ENCODE data around the gene MYOM1.

MYOM1 gene

GRCh38 chr18:3179430-3180089 lies 40.2 kb downstream of the MYOM1 start:
- TF ChIP-seq CTCF (IDR thresholded peaks at IDR 0.05; ENCODE audit: low read depth, low read length, missing control alignments) = no peak
- DNase-seq (ENCODE audit: low read depth) = no peak
- in situ Hi-C loops (cut with HindIII; ENCODE audit: low sequenced_read_pairs) = loop anchor here (5.0 kb wide), 1 partner anchor 53 kb away; no protein-coding TSS in a partner anchor
- no peak overlapping the region for H3K4me3 ChIP-seq (ENCODE audit: low read depth, low read length)

GRCh38 chr18:3177902-3178687 lies 41.7 kb downstream of the MYOM1 start:
- in situ Hi-C loops (cut with HindIII; ENCODE audit: low sequenced_read_pairs) = no loop called here
- no peak overlapping the region for H3K4me3 ChIP-seq (ENCODE audit: low read depth, low read length)
- TF ChIP-seq CTCF (IDR thresholded peaks at IDR 0.05; ENCODE audit: low read depth, low read length, missing control alignments) = no peak
- DNase-seq (ENCODE audit: low read depth) = no peak

GRCh38 chr18:3175195-3175758 lies 44.5 kb downstream of the MYOM1 start:
- DNase-seq (ENCODE audit: low read depth) = no peak
- TF ChIP-seq CTCF (IDR thresholded peaks at IDR 0.05; ENCODE audit: low read depth, low read length, missing control alignments) = no peak
- in situ Hi-C loops (cut with HindIII; ENCODE audit: low sequenced_read_pairs) = no loop called here
- no peak overlapping the region for H3K4me3 ChIP-seq (ENCODE audit: low read depth, low read length)

GRCh38 chr18:3172097-3172496 lies 47.7 kb downstream of the MYOM1 start:
- in situ Hi-C loops (cut with HindIII; ENCODE audit: low sequenced_read_pairs) = no loop called here
- no peak for DNase-seq (ENCODE audit: low read depth)
- H3K4me3 ChIP-seq (ENCODE audit: low read depth, low read length) = no peak overlapping the region
- TF ChIP-seq CTCF (IDR thresholded peaks at IDR 0.05; ENCODE audit: low read depth, low read length, missing control alignments) = no peak

GRCh38 chr18:3171631-3172030 lies 48.1 kb downstream of the MYOM1 start:
- DNase-seq (ENCODE audit: low read depth) = no peak
- H3K4me3 ChIP-seq (ENCODE audit: low read depth, low read length) = no peak overlapping the region
- no peak for TF ChIP-seq CTCF (IDR thresholded peaks at IDR 0.05; ENCODE audit: low read depth, low read length, missing control alignments)
- in situ Hi-C loops (cut with HindIII; ENCODE audit: low sequenced_read_pairs) = no loop called here

GRCh38 chr18:3170441-3171161 lies 49.2 kb downstream of the MYOM1 start:
- no peak overlapping the region for H3K4me3 ChIP-seq (ENCODE audit: low read depth, low read length)
- in situ Hi-C loops (cut with HindIII; ENCODE audit: low sequenced_read_pairs) = no loop called here
- no peak for TF ChIP-seq CTCF (IDR thresholded peaks at IDR 0.05; ENCODE audit: low read depth, low read length, missing control alignments)
- no peak for DNase-seq (ENCODE audit: low read depth)
